HL-60/S4 treated with retinoic acid at 250 ng/mL for 4 days and 3 days (cell line): ENCODE results near the gene AMACR.
"Not testable (repeated sequence)": the region's sequence is repeated elsewhere in the genome, so short reads cannot be mapped to it uniquely, and the experiment has no call there.

Source experiments
- in situ Hi-C: fragments of 300-500 bp; cut with MboI; formaldehyde crosslinking; loops from 2 replicates; pipeline ENCODE4 v1.7.0; 2022; ENCODE audit warnings: low sequenced_read_pairs

Gene AMACR

GRCh38 chr5:33976307-33976706, 31.5 kb downstream of the AMACR start:
- in situ Hi-C loops = loop anchor here (25.0 kb wide), 1 partner anchor 486 kb away; no protein-coding TSS in a partner anchor

- in situ Hi-C loops = loop anchor here (25.0 kb wide), 1 partner anchor 486 kb away; no protein-coding TSS in a partner anchor
Measured at GRCh38 chr5:33975852-33976251, 32.0 kb downstream of the AMACR start.

- in situ Hi-C loops = no loop called here
Measured at GRCh38 chr5:33973271-33973670, 34.6 kb downstream of the AMACR start.

- in situ Hi-C loops = no loop called here
Measured at GRCh38 chr5:33969572-33970452, 38.0 kb downstream of the AMACR start.

- in situ Hi-C loops = no loop called here
Measured at GRCh38 chr5:33968211-33969005, 39.4 kb downstream of the AMACR start.

- in situ Hi-C loops = no loop called here
Measured at GRCh38 chr5:33966805-33967204, 41.0 kb downstream of the AMACR start.

GRCh38 chr5:33964132-33964700, 43.6 kb downstream of the AMACR start:
- in situ Hi-C loops = no loop called here

GRCh38 chr5:33958176-33958575, 49.7 kb downstream of the AMACR start:
- in situ Hi-C loops = no loop called here

- in situ Hi-C loops = no loop called here
Measured at GRCh38 chr5:33957577-33958150, 50.2 kb downstream of the AMACR start.

GRCh38 chr5:33952175-33952574, 55.7 kb downstream of the AMACR start:
- in situ Hi-C loops = not testable (repeated sequence)

GRCh38 chr5:33944543-33945132, 63.2 kb downstream of the AMACR start:
- in situ Hi-C loops = loop anchor here (25.0 kb wide), 1 partner anchor 507 kb away; the partner anchor contains the start of gene TARS1

- in situ Hi-C loops = loop anchor here (25.0 kb wide), 1 partner anchor 504 kb away; the partner anchor contains the start of gene TARS1
Measured at GRCh38 chr5:33941090-33941489, 66.8 kb downstream of the AMACR start.

- in situ Hi-C loops = loop anchor here (25.0 kb wide), 1 partner anchor 502 kb away; the partner anchor contains the start of gene TARS1
Measured at GRCh38 chr5:33939556-33940262, 68.1 kb downstream of the AMACR start.

GRCh38 chr5:33938881-33939280, 69.0 kb downstream of the AMACR start:
- in situ Hi-C loops = loop anchor here (25.0 kb wide), 1 partner anchor 502 kb away; the partner anchor contains the start of gene TARS1

- in situ Hi-C loops = loop anchor here (25.0 kb wide), 1 partner anchor 501 kb away; the partner anchor contains the start of gene TARS1
Measured at GRCh38 chr5:33938507-33938796, 69.4 kb downstream of the AMACR start.

- in situ Hi-C loops = loop anchor here (25.0 kb wide), 1 partner anchor 501 kb away; the partner anchor contains the start of gene TARS1
Measured at GRCh38 chr5:33937707-33938506, 69.9 kb downstream of the AMACR start.

- in situ Hi-C loops = loop anchor here (25.0 kb wide), 1 partner anchor 500 kb away; the partner anchor contains the start of gene TARS1
Measured at GRCh38 chr5:33937017-33937706, 70.7 kb downstream of the AMACR start.

GRCh38 chr5:33936381-33937016, 71.4 kb downstream of the AMACR start, which contains the start of gene RXFP3:
Gene RXFP3 (plus strand): TSS chr5:33936386. CDS start chr5:33936741, 355 bp downstream.
- in situ Hi-C loops = loop anchor here (25.0 kb wide), 1 partner anchor 499 kb away; the partner anchor contains the start of gene TARS1
